HG03575 (cell line): ENCODE results near the gene KAT2A.

Experiments
- ATAC-seq: cut with Tn5 transposase; IDR thresholded peaks from one replicate; pipeline ENCODE4 v1.9.1; 2021; ENCODE audit not compliant: unreplicated experiment, insufficient number of reproducible peaks, low FRiP score; ENCODE audit errors: extremely low read depth

The KAT2A gene

GRCh38 chr17:42098730-42099399, 22.3 kb downstream of the KAT2A start:
- no peak for ATAC-seq

GRCh38 chr17:42097691-42098631, 23.2 kb downstream of the KAT2A start, which contains the start of gene ZNF385C:
TSS of gene ZNF385C (minus strand) at chr17:42098473. CDS start at chr17:42063056, 35,417 bp downstream.
- no peak for ATAC-seq

GRCh38 chr17:42096360-42097111, 24.6 kb downstream of the KAT2A start:
- ATAC-seq = no peak

- ATAC-seq = no peak
Measured at GRCh38 chr17:42094375-42095069, 26.6 kb downstream of the KAT2A start.

- ATAC-seq = no peak
Measured at GRCh38 chr17:42092939-42093338, 28.2 kb downstream of the KAT2A start.

GRCh38 chr17:42090964-42091790, 30.0 kb downstream of the KAT2A start:
- ATAC-seq = no peak

- ATAC-seq = no peak
Measured at GRCh38 chr17:42088736-42089135, 32.4 kb downstream of the KAT2A start.

- ATAC-seq = no peak
Measured at GRCh38 chr17:42087736-42088705, 33.1 kb downstream of the KAT2A start.

- ATAC-seq = no peak
Measured at GRCh38 chr17:42087042-42087701, 34.0 kb downstream of the KAT2A start.

- no peak for ATAC-seq
Measured at GRCh38 chr17:42081516-42082129, 39.5 kb downstream of the KAT2A start.

- ATAC-seq = no peak
Measured at GRCh38 chr17:42079541-42079940, 41.6 kb downstream of the KAT2A start.

- ATAC-seq = no peak
Measured at GRCh38 chr17:42078396-42079043, 42.6 kb downstream of the KAT2A start.

GRCh38 chr17:42077755-42078154, 43.4 kb downstream of the KAT2A start:
- ATAC-seq = no peak

GRCh38 chr17:42076797-42077559, 44.2 kb downstream of the KAT2A start:
- ATAC-seq = no peak

GRCh38 chr17:42075789-42076188, 45.4 kb downstream of the KAT2A start:
- ATAC-seq = no peak
